H7 (cell line): Measurements from ENCODE around the gene KLK6. TPM values are rescaled to one million over a fixed set of nuclear protein-coding genes. Genes with fewer than 3 reads are reported as not detected.
A peak's percentile ranks its signal among the peaks of the same experiment; 100 is the strongest.

Experiments used
- DNase-seq: peaks from one replicate; pipeline ENCODE4 v3.0.0; 2012
- H3K27me3 ChIP-seq: 2 replicates; pipeline ENCODE4 v1.6.0; 2011; ENCODE audit warnings: mild to moderate bottlenecking, low read length; ENCODE audit not compliant: control insufficient read depth, insufficient read depth
- H3K36me3 ChIP-seq: replicated peaks from 2 replicates; pipeline ENCODE4 v1.5.1; 2011; ENCODE audit warnings: low read length; ENCODE audit not compliant: control insufficient read depth, insufficient read depth
- H3K4me3 ChIP-seq: 2 replicates; pipeline ENCODE4 v1.5.1; 2011; ENCODE audit warnings: low read depth, mild to moderate bottlenecking, control low read depth, low read length, moderate library complexity; ENCODE audit not compliant: insufficient read depth
- total RNA-seq: library from RNA; depleted of rRNA; stranded (reverse); fragments of >200 nt; shearing (Covaris generic); gene quantifications from 2 replicates; pipeline ENCODE4 v1.2.3, GENCODE V29; 2014; rRNA removed

KLK6 gene
- 0.38 and 0.74 TPM in 2 replicates for total RNA-seq

DNA sequence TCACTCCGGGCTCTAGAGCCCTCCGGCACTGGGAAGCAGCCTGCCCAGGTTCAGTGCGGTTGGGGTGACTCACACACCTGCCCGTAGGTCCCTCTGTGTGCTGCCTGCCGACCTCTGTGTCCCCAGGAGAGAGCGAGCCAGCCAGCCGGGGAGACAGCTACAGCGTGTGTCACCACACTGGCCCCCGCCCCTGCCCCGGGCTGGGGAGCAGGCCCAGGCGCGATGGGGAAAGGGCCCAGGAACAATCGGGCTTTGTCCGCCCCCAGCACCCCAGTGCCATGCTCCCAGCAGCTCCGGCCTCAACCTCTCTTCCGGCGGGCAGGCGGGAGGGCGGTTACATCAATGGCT, at the start of gene KLK6:
Gene KLK6 (minus strand): TSS at position 179 of the 348 bp plus-strand sequence. CDS start 1,487 bp downstream, outside the sequence.
- DNase-seq = peak; percentile 61
- H3K27me3 ChIP-seq = no peaks in the 10 kb centered on the region
- H3K36me3 ChIP-seq = no peaks in the 10 kb centered on the region
- no peak within 1 kb of the TSS for H3K4me3 ChIP-seq

DNA sequence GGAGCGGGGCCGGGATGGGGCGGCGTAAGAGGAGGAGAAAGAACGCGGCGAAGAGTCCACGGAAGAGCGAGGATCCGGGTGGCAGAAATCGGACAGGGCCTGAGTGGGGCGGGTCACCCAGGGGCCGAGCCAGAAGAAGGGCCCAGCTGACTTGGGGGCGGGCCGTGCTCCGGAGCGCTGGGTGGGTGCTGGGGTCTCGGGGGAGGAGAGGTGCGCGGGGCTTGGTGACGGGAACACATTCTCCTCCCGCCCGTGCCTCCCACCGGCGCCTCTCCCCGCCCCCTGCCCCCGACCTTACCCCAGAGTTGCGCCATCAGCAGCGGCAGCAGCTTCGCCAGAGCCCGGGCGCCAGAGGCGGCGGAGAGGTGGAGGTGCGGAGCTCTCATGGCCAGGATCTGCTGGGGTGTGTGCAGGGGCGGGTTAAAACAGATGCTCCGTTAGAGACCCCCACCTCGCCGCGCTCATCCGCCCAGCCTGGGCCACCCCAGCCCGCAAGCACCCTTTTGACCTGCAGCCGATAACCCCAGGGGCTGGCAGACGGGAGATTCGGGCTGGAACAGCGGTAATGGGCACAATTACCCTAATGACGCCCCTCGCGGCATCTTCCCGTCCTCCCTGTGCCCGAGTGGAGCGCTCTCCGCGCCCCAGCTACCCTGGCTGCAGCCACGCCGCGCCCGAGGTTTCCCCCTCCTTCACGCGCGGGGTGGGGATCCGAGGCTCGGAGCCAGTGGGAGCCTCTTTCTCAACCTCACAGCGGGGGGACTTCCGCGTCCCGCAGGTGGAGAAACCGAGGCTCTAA, 49.6 kb upstream of the KLK6 start:
- DNase-seq = peak; percentile 90
- H3K4me3 ChIP-seq = peak overlapping the region; percentile 57
- H3K27me3 ChIP-seq = peaks cover 31% of the 10 kb centered on the region
- no peaks in the 10 kb centered on the region for H3K36me3 ChIP-seq

DNA sequence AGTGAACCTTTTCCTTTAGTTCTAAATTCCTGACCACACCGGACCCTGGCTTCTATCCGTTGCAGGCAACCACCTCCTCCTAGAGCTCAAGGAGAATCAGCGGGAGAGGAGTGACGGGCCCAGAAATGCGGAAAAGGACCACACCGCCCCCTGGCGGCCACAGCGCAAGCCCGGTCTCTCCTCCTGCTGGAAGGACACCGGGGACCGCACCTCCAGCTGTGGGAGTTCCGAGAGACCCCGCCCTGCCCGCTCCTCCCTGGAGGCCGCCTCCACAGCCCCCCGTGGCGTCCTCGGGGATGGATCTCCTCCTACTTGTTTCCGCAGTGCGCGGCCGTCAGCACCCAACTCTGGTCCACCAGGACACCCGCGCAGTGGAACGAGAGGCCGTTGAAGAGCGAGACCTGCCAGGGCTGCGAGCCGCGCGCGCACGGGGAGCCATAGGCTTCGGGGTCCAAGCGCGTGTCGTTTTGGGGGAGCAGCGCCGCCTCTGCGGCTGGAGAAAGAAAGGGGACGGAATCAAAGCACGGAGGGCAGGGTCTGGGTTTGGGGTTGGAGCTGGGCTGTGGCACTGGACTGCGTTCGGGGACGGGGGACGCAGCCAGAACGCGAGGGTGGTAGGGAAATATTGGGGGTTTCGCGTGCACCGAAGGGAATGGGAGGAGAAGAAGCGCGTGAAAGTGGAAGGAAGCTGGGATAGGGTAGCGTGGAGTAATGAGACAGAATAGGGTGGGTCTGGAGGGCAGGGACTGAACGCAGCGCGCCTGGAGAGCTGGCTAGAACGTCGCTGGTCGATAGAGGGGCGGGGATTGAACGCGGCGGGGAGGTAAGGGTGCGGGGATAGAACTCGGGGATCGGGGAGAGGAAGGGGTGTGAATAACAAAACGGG, 47.6 kb upstream of the KLK6 start:
- H3K4me3 ChIP-seq = peak overlapping the region; percentile 63
- DNase-seq = peak; percentile 97
- no peaks in the 10 kb centered on the region for H3K36me3 ChIP-seq
- peaks cover 31% of the 10 kb centered on the region for H3K27me3 ChIP-seq

DNA sequence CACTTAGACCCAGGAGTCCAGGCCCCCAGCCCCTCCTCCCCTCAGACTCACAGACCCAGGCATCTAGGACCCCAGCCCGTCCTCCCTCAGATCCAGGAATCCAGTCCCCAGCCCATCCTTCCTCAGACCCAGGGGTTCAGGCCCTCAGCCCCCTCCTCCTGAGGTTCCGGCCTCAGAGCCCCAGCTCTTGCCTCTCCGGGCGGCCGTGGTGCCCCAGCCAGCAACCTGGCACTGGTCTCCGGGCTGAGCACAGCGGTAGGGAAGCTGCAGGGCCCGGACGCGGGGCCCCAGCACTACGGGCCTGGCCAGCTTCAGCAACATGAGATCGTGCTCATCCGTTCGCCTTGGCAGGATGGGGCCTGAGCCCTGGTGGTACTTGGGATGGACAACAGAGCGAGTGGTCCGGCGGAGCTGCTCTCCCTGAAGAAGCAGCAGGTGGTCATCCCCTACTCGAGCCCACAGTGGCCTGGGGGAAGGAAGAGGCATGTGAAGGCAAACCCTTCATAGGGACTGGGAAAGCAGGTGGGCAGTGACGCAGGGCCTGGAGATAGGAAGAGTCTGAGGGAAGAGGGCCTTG, 46.4 kb upstream of the KLK6 start:
- no peak overlapping the region for H3K4me3 ChIP-seq
- peak; percentile 37 for DNase-seq
- no peaks in the 10 kb centered on the region for H3K36me3 ChIP-seq
- peaks cover 31% of the 10 kb centered on the region for H3K27me3 ChIP-seq

DNA sequence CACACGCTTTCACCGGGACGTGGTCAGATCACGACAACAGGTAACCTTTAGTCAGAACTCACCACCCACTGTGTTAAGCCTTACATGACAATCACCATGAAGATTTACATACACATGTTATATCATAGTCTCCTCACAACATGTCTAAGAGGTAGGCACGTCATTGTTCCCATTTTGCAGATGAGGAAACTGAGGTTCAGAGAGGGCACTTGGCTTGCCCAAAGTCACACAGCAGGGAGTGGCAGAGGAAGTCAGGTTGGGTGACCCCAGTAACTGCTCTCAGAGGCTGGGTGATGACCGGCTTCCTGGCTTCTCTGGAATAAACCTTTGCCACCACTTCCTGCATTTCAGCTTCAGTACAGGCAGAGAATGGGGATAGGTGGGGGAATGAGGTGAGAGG, 44.9 kb upstream of the KLK6 start:
- no peak overlapping the region for H3K4me3 ChIP-seq
- H3K36me3 ChIP-seq = no peaks in the 10 kb centered on the region
- H3K27me3 ChIP-seq = peaks cover 29% of the 10 kb centered on the region
- no peak for DNase-seq

DNA sequence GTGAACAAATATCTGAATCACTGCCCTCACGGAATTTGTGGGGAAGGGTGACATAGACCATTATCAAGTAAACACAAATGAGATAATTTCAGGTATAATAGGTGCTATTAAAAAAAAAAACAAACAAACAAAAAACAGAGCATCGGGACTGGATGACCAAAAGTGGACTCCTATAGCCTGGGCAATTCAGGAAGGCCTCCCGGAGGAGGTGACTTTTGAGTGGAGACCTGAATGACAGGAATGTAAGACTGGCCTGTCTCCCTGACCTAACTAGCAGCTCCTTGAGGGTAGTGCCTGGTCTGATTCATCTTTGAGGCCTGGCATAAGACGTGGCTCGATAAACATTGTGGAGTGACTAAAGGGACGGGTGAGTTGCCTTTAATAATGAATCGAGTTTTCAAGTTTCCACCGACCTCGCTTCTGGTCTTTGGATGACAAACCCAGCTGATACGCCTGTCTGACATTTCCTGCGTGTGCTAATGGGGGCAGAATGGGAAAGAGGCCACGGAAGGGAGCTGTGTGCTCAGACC, 43.3 kb upstream of the KLK6 start:
- DNase-seq = no peak
- Histone ChIP-seq H3K27me3 (peaks cover 18% of the 10 kb centered on the region), H3K36me3 (no peaks in the 10 kb centered on the region), H3K4me3 (no peak overlapping the region)

DNA sequence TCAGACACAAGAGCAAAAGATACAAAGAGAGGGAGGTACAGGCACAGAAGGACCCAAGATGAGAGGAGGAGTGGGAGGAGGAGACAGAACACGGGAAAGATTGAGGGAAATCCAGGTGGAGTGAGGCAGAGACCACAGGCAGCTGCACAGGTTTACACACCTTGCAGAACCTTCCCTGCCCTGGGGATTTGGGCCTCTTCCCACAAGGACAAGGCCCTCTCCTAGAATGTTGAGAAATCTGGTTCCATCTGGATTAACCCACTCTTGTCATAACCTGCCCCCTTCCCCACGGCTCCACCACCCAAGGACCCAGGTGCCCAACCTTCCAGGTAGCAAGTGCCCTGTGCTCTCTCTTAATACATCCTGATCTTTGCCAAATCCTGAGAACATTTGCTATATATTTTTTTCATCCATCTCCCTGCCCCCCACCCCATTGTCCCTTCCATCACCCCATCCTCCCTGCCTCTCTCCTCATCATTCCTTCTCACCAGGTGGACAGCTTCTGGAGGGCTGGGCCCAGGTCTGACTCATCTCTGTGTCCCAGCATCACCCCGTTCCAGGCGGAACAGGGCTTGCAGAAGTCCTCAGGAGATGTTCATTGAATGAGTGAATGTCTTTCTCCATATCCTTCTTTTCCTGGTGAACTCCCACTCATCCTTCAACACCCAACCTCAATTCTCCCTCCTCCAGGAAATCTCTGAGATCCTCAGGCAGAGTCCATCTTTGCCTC, 40.8 kb upstream of the KLK6 start:
- no peak for DNase-seq
- H3K27me3 ChIP-seq = peaks cover 12% of the 10 kb centered on the region; the same call in 1 of the 2 replicates
- no peaks in the 10 kb centered on the region for H3K36me3 ChIP-seq
- H3K4me3 ChIP-seq = no peak overlapping the region

DNA sequence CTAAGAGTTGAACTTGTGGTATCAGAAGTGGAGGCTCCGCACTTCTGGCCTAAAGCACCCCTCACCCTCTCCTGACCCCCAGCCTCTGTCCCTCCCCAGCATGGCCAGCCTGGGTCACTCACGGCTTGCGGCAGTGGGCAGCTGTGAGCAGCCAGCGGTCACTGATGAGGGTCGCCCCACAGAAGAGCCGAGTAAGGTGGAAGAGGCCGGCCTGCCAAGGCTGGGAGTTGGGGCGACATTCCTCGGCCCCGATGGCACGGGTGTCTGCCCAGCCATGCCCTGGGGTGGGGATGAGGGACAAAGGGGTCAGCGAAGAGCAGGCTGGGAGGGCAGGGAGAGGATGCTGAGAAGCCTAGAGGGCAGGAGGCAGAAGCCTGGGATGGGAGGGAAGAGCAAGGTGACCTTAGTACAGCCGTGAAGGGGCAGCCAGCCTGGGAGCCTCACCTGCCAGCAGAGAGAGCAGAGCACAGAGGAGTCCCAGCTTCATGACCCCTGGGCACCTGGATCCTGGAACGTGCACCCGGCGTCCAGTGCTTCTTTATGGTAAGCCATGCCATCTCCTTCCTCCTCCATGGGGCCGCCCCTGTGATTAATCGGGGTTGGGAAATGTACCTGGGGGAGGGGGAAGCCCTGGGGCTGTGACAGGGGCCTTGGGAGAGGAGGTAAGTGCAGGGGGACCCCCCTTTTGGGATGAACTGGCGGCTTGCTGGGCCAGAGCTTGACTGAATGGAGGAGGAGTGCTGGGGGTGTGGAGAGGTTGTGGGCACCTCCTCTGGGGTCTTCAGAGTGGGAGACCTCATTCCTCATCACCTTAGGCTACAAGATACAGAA, 39.9 kb upstream of the KLK6 start:
- Histone ChIP-seq H3K36me3 (no peaks in the 10 kb centered on the region), H3K27me3 (peaks cover 12% of the 10 kb centered on the region; the same call in 1 of the 2 replicates), H3K4me3 (no peak overlapping the region)
- peak; percentile 29 for DNase-seq

DNA sequence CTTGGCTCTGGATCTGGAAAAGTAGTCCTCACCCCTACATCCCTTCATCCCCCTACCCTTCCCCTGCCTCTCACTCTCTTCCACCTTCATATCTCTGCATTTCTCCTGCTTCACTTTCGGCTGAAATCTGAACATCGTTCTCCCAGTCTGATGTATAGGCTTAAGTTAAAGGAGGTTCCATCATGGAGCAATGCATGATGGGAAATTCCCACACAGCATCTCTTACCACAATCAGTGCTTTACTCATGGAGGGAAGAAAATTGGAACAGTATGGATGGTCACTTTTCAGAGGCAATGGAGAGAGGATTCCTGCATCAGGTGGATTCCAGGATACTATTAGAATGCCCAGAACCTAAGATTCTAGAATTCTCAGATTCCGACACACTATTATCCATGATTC, 38.1 kb upstream of the KLK6 start:
- no peak for DNase-seq
- no peaks in the 10 kb centered on the region for H3K36me3 ChIP-seq
- peaks cover 10% of the 10 kb centered on the region; the same call in 1 of the 2 replicates for H3K27me3 ChIP-seq
- H3K4me3 ChIP-seq = no peak overlapping the region

DNA sequence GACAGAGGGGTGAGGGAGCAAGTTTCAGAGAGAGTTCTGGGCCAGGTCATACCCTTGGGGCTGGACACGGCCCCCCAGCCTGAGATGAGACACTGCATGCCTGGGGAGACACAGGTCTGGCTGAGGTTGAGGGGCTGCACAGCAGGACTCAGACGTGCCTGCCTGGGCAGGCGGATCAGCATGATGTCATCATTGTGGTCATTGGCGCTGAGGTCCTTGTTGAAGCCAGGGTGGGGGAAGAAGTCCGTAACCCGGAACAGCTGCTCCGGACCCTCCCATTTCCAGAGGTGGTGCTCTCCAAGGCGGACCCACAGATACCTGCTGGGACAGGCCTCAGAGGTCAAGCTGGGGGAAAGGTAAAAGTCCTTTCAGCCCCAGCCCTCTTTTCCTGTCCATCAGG, 37.0 kb upstream of the KLK6 start:
- peaks cover 10% of the 10 kb centered on the region; the same call in 1 of the 2 replicates for H3K27me3 ChIP-seq
- no peaks in the 10 kb centered on the region for H3K36me3 ChIP-seq
- peak; percentile 22 for DNase-seq
- no peak overlapping the region for H3K4me3 ChIP-seq

DNA sequence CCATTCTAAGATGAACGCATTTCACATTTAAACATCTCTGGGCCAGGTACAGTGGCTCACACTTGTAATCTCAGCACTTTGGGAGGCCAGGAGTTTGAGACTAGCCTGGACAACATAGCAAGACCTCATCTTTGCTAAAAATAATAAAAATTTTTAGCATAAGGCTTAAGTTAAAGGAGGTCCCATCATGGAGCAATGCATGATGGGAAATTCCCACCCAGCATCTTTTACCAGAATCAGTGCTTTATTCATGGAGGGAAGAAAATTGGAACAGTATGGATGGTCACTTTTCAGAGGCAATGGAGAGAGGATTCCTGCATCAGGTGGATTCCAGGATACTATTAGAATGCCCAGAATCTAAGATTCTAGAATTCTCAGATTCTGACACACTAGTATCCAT, 35.9 kb upstream of the KLK6 start:
- H3K4me3 ChIP-seq = no peak overlapping the region
- H3K36me3 ChIP-seq = no peaks in the 10 kb centered on the region
- no peak for DNase-seq
- peaks cover 15% of the 10 kb centered on the region; the same call in 1 of the 2 replicates for H3K27me3 ChIP-seq

DNA sequence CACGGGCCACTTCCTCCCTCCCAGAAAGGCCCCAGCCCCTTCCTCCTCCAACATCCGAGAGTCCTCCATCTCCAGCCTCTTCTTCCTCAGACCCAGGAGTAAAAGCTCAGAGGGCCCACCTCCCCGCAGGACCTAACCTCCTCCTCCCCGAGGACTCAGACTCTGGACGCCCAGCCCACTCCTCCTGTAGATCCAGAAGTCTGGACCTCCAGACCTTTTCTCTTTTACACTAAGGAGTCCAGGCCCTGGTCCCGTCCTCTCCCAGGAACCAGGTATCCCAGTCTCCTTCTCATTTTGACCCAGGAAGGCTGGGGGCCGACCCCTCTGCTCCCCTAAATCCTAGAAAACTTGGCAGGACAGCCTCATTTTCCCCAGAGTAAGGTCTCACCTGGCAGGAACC, 33.9 kb upstream of the KLK6 start:
- H3K4me3 ChIP-seq = no peak overlapping the region
- peak; percentile 23 for DNase-seq

More for the DNA sequence above, 33.9 kb upstream of the KLK6 start:
- Histone ChIP-seq H3K27me3 (peaks cover 10% of the 10 kb centered on the region; the same call in 1 of the 2 replicates), H3K36me3 (no peaks in the 10 kb centered on the region)
